Smooth muscle cell (in vitro differentiated cells): Measurements from ENCODE around the gene SCD5. TPM values are rescaled to one million over a fixed set of nuclear protein-coding genes. Genes with fewer than 3 reads are reported as not detected.

Experiments
- DNase-seq: peaks from one replicate; lab custom pipeline; 2025; ENCODE audit not compliant: unreplicated experiment; lab: John Stamatoyannopoulos, UW
- H2AFZ ChIP-seq: fragments of 200-600 bp; sonication (generic); 2 replicates; pipeline ENCODE4 v1.6.0; 2016; ENCODE audit warnings: antibody characterized with exemption, low read depth, mild to moderate bottlenecking
- H3F3A ChIP-seq: fragments of 200-600 bp; sonication (generic); 2 replicates; pipeline ENCODE4 v1.6.0; 2017; ENCODE audit warnings: antibody characterized with exemption, low read depth
- H3K27ac ChIP-seq: fragments of 200-600 bp; sonication (generic); 2 replicates; pipeline ENCODE4 v1.5.1; 2016; ENCODE audit warnings: low read depth, mild to moderate bottlenecking
- H3K27me3 ChIP-seq: fragments of 200-600 bp; sonication (generic); 2 replicates; pipeline ENCODE4 v1.6.1; 2016; ENCODE audit warnings: low read depth, mild to moderate bottlenecking
- H3K36me3 ChIP-seq: fragments of 200-600 bp; sonication (generic); 2 replicates; pipeline ENCODE4 v1.5.1; 2016; ENCODE audit warnings: low read depth
- H3K4me1 ChIP-seq: fragments of 200-600 bp; sonication (generic); 2 replicates; pipeline ENCODE4 v1.5.1; 2016; ENCODE audit warnings: low read depth
- H3K4me2 ChIP-seq: fragments of 200-600 bp; sonication (generic); 2 replicates; pipeline ENCODE4 v1.6.0; 2016; ENCODE audit warnings: mild to moderate bottlenecking
- H3K4me3 ChIP-seq: fragments of 200-600 bp; sonication (generic); 2 replicates; pipeline ENCODE4 v1.5.1; 2016; ENCODE audit warnings: mild to moderate bottlenecking
- H3K79me2 ChIP-seq: fragments of 200-600 bp; sonication (generic); 2 replicates; pipeline ENCODE4 v1.6.0; 2016; ENCODE audit warnings: low read depth, mild to moderate bottlenecking
- H3K9ac ChIP-seq: fragments of 200-600 bp; sonication (generic); 2 replicates; pipeline ENCODE4 v1.6.0; 2016; ENCODE audit warnings: low read depth
- H3K9me3 ChIP-seq: fragments of 200-600 bp; sonication (generic); replicated peaks from 2 replicates; pipeline ENCODE4 v1.5.1; 2016; ENCODE audit warnings: low read depth
- H4K20me1 ChIP-seq: fragments of 200-600 bp; sonication (generic); 2 replicates; pipeline ENCODE4 v1.6.0; 2016; ENCODE audit warnings: low read depth
- WGBS: methylation state at CpG from one replicate; pipeline ENCODE4 v1.1.7; 2016; ENCODE audit warnings: low lambda C conversion rate; 5-methylcytosine and 5-hydroxymethylcytosine counted together
- polyA plus RNA-seq: library from polyadenylated mRNA; unstranded; fragments of >200 nt; fragmentation: Nextera tagmentation; extraction: Ambion mirVana; gene quantifications from 2 replicates; pipeline ENCODE4 v1.2.1, GENCODE V29; 2016
- total RNA-seq: library from RNA; depleted of rRNA; stranded (reverse); fragments of >200 nt; gene quantifications from 2 replicates; pipeline ENCODE4 v1.2.3, GENCODE V29; 2014
- TF ChIP-seq, protein P1 (sequence below): fragments of 200-600 bp; sonication (generic); IDR thresholded peaks from 2 replicates; pipeline ENCODE4 v1.5.1; 2017; ENCODE audit warnings: borderline replicate concordance, mild to moderate bottlenecking, antibody characterized with exemption; ENCODE audit not compliant: insufficient read depth, poor library complexity, severe bottlenecking

SCD5 gene
- total and polyA plus RNA-seq, 2 experiments from 2014 or later: 9.2 to 24.3 TPM

DNA sequence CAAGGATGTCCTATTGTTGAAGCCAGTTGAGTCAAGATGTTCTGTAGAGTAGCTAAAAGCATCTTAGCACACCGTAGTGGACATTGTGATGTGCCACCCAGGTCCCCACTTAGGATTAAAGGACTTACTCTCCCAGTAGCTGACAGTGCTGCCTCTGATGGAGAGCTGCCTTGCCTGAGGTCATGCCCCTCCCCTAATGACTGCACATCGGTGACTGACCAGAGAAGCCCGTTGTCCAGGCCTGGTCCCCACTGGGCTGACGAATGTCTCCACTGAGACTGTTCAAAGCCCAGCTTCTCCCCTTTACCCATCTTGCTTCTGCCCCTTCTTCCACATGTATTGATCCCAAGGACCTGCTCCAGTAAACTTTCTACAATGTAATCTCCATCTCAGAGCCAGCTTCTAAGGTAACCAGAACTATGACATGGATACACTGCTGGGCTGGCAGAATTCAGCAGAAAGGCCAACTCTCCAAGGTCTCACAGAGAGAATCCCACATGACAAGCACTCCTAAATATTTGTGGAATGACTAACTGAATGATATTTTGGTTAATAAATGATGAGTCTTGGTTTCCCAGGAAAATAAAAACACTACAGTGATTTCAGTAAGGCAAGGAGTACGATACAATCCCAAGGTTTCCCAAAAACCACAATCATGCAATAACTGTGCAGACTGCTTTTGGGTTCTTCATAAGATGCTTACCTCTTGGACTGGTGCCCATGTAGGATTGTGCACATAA is 154.4 kb downstream of the SCD5 start:
- Histone ChIP-seq H3K27me3 (no peaks in the 10 kb centered on the region), H2AFZ (no peak overlapping the region), H3F3A (no peaks in the 10 kb centered on the region), H3K9ac (no peak overlapping the region), H3K4me2 (no peak overlapping the region), H3K9me3 (no peaks in the 10 kb centered on the region), H3K27ac (no peak overlapping the region), H3K79me2 (no peaks in the 10 kb centered on the region), H3K4me3 (no peak overlapping the region), H3K36me3 (no peaks in the 10 kb centered on the region), H3K4me1 (no peaks in the 10 kb centered on the region), H4K20me1 (no peaks in the 10 kb centered on the region)
- DNase-seq: no peak
- TF ChIP-seq, protein P1, sequence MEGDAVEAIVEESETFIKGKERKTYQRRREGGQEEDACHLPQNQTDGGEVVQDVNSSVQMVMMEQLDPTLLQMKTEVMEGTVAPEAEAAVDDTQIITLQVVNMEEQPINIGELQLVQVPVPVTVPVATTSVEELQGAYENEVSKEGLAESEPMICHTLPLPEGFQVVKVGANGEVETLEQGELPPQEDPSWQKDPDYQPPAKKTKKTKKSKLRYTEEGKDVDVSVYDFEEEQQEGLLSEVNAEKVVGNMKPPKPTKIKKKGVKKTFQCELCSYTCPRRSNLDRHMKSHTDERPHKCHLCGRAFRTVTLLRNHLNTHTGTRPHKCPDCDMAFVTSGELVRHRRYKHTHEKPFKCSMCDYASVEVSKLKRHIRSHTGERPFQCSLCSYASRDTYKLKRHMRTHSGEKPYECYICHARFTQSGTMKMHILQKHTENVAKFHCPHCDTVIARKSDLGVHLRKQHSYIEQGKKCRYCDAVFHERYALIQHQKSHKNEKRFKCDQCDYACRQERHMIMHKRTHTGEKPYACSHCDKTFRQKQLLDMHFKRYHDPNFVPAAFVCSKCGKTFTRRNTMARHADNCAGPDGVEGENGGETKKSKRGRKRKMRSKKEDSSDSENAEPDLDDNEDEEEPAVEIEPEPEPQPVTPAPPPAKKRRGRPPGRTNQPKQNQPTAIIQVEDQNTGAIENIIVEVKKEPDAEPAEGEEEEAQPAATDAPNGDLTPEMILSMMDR: no peak
- 83% methylated on average over 5 of the region's 5 CpGs for WGBS

DNA sequence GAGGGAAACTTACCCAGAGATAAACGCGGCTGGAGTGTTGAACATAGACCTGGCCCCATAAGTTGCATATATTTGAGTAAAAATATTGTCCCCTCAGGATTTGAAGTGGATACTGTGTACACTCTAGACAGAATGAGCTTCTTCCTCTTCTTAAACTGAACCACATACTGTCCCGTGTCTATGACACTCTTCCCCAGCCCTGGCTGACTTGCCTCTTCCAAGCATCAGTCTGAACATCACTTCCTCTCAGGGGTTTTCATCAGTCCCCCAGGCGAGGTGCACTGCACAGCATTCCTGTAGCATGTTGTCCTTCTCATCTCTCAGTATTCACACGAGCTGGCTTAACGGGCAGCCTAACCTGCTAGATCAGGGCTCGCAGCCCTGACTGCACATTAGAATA is 156.3 kb downstream of the SCD5 start:
- no peak for DNase-seq
- TF ChIP-seq, protein P1: no peak
- Histone ChIP-seq H3K27me3 (no peaks in the 10 kb centered on the region), H3K4me3 (no peak overlapping the region), H3K4me2 (no peak overlapping the region), H3K79me2 (no peaks in the 10 kb centered on the region), H2AFZ (no peak overlapping the region), H3K9ac (no peak overlapping the region), H3K4me1 (no peaks in the 10 kb centered on the region), H3K36me3 (no peaks in the 10 kb centered on the region), H4K20me1 (no peaks in the 10 kb centered on the region), H3F3A (no peaks in the 10 kb centered on the region), H3K27ac (no peak overlapping the region), H3K9me3 (no peaks in the 10 kb centered on the region)
- 81% methylated on average over 7 of the region's 7 CpGs for WGBS

DNA sequence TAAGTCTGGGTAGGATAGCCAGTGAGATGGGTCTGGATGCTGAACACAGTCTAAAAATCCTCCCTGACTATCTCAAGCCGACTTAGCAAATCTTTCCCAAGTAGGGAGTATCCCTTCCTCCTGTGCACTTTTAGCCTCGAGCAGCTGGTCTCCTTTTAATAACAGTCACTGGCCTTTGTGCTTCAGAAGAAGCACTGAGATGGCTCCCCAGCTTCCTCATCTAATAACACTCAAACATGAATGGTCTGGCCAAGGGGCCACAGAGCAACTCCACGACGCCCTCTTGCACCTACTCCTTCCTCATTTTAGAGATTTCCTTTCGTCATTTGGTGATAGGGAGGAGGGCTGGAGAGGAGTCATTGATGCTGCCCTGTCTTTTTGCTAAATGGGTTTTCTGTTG is 158.1 kb downstream of the SCD5 start:
- Histone ChIP-seq H3K4me1 (no peaks in the 10 kb centered on the region), H3K9me3 (no peaks in the 10 kb centered on the region), H3K27me3 (no peaks in the 10 kb centered on the region), H3F3A (no peaks in the 10 kb centered on the region), H3K9ac (no peak overlapping the region), H3K4me3 (no peak overlapping the region), H3K79me2 (no peaks in the 10 kb centered on the region), H3K4me2 (no peak overlapping the region), H3K27ac (no peak overlapping the region), H4K20me1 (no peaks in the 10 kb centered on the region), H2AFZ (no peak overlapping the region), H3K36me3 (no peaks in the 10 kb centered on the region)
- 79% methylated on average over 5 of the region's 5 CpGs for WGBS
- TF ChIP-seq, protein P1: no peak
- no peak for DNase-seq

DNA sequence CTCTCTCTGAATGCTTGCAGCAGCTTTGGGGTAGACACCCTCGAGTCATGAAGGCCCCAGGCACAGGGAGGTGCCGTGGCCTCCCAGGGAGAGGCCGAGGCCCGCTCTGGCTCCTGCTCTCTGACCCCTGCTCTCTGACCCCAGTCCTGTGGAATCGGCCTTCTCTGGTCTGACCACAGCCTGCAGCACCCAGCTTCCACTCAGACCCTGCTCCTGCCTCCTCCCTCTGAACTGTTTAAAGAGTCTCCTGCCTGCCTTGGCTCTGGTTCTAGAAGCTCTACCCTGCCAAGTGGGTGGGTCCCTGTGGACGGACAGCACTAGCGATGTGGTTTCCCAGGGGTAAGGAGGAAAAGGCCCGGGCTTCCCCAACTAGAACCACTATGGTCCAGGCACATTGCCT is 158.6 kb downstream of the SCD5 start:
- H3K4me1 ChIP-seq: no peaks in the 10 kb centered on the region
- no peaks in the 10 kb centered on the region for H3K9me3 ChIP-seq
- no peak overlapping the region for H3K9ac ChIP-seq
- no peak overlapping the region for H3K4me3 ChIP-seq
- H4K20me1 ChIP-seq: no peaks in the 10 kb centered on the region
- no peaks in the 10 kb centered on the region for H3K79me2 ChIP-seq
- H3K4me2 ChIP-seq: no peak overlapping the region
- H3K27ac ChIP-seq: no peak overlapping the region
- DNase-seq: no peak
- H3K36me3 ChIP-seq: no peaks in the 10 kb centered on the region
- H3F3A ChIP-seq: no peaks in the 10 kb centered on the region
- 93% methylated on average over 8 of the region's 8 CpGs for WGBS
- no peaks in the 10 kb centered on the region for H3K27me3 ChIP-seq
- TF ChIP-seq, protein P1: no peak
- H2AFZ ChIP-seq: no peak overlapping the region
